ENCODE data around the gene NARS2.
"Not testable (repeated sequence)": the region's sequence is repeated elsewhere in the genome, so short reads cannot be mapped to it uniquely, and the experiment has no call there.

The NARS2 gene

DNA sequence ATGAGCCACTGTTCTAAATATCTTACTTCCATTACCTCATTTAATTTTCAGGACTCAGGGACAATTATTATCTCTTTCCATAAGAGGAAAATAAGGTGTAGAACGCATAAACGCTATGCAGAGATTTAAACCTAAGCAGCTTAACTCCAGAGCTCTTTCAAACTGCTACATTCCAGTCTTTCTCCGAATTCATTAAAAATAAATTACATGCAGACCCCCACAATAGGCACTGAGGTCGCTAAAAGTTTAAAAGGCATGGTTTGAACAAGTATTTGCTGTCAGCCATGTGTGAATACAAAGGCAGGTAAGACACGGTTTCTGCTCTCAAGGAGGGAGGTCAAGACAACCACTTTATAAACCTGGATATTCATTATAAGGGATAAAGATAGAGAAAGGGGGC lies 983 bp downstream of the NARS2 start:
- peak; percentile 9 for DNase-seq

GRCh38 chr11:78573271-78573670 lies 1.4 kb downstream of the NARS2 start:
- no peak for DNase-seq

GRCh38 chr11:78572394-78572793 lies 2.3 kb downstream of the NARS2 start:
- DNase-seq: no peak

GRCh38 chr11:78570031-78570430 lies 4.6 kb downstream of the NARS2 start:
- DNase-seq: no peak

GRCh38 chr11:78567209-78567608 lies 7.5 kb downstream of the NARS2 start:
- no peak for DNase-seq

GRCh38 chr11:78564490-78565467 lies 9.9 kb downstream of the NARS2 start:
- peak; percentile 81 for DNase-seq

DNA sequence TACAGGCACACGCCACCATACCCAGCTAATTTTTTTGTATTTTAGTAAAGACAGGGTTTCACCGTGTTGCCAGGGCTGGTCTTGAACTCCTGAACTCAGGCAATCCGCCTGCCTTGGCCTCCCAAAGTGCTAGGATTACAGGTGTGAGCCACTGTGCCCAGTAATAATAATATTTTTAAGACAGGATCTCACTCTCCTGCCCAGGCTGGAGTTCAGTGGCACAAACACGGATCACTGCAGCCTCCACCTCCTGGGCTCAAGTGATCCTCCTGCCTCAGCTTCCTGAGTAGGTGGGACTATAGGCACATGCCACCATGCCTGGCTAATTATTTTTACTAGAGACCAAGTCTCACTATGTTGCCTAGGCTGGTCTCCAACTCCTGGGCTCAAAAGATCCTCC lies 10.6 kb downstream of the NARS2 start:
- DNase-seq: not testable (repeated sequence)

DNA sequence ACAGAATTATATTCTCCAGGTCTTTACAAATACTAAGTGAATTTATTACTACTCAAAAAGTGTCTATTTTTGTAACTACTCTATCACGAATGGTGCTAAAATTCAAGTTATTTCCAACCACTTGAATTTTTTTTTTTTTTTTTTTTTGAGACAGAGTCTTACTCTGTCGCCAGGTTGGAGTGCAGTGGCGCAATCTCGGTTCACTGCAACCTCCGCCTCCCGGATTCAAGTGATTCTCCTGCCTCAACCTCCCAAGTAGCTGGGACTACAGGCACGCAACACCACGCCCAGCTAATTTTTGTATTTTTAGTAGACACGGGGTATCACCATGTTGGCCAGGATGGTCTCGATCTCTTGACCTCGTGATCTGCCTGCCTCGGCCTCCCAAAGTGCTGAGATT lies 11.6 kb downstream of the NARS2 start:
- DNase-seq: not testable (repeated sequence)

GRCh38 chr11:78562398-78562797 lies 12.3 kb downstream of the NARS2 start:
- no peak for DNase-seq

DNA sequence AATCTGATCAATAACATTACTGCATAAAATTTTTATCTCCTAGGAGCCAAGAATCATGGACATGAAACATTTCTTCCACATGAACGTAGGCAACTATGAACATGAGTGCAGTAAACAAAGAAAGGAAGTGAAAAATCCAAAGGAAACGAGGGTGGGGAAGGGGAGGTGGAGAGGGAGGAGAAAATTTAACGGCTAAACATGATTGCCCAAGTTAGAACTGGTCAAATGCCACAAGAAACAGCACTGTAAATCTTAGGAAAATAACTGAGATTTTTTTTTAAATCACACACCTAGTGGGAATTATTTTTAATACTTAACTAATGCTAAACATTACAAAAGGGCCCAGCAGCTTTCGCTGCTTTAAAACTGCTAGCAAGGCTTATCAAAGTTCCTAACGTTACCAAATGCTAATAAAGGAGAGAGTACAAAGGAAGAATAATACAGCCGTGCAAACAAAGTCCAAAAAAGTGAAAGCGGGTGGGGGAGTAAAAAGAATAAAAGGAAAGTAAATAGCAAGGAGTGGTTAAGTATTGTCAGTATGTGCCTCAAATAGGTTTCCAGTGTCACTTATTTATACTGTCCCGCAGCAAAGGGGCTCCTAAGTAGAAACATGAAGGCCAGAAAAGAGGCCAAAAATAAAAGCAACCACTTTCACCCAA lies 13.7 kb downstream of the NARS2 start:
- DNase-seq: no peak

- no peak for DNase-seq
Observed at GRCh38 chr11:78560153-78560552, 14.5 kb downstream of the NARS2 start.

DNA sequence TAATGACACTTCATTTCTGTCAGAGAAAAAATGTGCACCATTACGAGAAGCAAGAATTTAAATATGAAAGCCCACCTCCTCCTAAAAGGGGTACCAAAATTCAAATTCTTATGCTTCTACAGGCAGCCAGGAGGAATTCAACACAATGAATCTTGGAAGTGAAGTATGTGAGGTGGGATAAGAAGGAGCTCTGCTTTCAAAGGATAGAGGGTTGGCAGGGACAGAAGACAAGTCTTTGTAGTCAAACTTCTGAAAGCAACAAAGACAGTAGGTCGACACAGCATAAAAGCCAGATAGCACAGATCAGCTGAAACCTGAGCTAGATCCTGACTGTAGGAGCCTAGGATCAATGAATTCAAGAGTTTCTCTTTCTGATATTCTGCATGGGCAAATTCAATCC lies 17.4 kb downstream of the NARS2 start:
- DNase-seq: no peak

DNA sequence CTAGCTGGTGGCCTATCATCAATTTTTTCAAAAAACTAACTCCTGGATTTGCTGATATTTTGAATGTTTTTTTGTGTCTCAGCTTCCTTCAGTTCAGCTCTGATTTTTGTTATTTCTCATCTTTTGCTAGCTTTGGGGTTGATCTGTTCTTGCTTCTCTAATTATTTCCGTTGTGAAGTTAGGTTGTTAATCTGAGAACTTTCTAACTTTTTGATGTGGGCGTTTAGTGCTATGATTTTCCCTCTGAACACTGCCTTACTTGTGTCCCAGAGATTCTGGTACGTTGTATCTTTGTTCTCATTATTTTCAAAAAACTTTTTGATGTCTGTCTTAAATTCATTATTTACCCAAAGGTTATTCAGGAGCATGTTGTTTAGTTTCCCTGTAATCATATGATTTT lies 19.1 kb downstream of the NARS2 start:
- DNase-seq: no peak

DNA sequence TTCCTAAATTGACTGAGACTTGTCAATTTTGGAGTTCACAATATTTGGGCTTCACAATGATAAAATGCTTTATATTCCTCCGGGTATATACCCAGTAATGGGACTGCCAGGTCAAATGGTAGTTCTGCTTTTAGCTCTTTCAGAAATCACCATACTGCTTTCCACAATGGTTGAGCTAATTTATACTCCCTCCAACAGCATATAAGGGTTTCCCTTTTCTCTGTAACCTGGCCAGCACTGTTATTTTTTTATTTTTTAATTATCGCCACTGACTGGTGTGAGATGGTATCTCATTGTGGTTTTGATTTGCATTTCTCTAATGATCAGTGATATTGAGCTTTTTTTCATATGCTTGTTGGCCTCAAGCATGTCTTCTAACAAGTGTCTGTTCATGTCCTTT lies 21.8 kb downstream of the NARS2 start:
- no peak for DNase-seq

DNA sequence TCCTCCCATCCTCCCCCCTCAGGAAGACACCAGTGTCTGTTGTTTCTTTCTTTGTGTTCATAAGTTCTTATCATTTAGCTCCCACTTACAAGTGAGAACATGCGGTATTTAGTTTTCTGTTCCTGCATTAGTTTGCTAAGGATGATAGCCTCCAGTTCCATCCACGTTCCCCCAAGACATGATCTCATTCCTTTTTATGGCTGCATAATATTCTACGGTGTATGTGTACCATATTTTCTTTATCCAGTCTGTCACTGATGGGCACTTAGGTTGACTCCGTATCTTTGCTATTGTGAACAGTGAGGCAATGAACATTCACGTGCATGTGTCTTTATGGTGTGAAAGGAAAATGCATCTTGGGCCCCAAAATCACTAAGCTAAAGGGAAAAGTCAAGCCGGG lies 22.5 kb downstream of the NARS2 start:
- DNase-seq: not testable (repeated sequence)

DNA sequence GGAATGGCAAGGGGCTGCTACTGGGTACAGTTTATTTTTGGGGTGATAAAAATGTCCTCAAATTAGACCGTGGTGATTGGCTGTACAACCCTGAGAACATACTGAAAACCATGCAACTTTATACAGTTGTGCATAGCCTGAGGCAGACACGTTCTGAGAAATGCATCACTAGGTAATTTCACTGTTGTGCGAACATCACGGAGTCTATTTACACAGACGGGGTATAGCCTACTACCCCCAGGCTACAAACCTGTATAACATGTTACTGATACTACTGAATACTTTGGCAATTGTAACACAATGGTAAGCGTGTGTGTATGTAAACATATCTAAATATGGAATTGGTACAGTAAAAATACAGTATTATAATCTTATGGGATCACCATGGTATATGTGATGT lies 23.6 kb downstream of the NARS2 start:
- no peak for DNase-seq

DNA sequence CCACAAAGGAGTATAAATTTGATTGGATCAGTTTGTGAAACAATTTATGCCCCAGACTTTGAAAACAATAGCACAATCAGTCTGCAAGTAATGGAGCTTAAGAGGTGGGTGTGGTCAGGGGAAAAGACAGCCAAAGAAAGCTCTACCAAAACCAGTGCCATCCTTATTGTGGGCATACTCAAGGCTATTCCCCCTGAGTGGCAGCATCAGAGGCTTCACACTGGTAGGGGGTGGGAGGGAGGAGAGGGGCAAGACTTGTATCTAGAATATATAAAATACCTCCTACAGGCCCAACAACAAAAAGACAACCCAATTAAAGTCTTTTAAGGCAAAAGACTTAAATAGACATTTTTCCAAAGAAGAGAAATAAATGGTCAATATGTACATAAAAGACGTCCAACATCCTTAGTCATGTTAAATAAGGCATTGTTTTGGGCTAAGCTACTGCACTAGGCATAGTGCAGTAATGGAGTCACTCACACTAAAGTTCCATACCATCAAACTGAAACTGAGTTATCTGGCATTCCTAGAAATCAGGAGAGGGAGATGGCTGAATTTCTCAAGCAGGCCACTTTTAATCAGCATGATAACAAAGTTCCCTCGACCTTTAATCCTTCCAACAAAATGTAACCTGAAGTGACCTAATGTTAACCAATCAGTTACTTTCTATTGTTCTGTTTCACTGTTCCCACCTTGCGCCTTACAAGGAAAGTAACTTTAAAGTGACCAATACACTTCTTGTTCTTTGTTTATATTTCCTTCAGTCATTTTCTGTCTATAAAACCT lies 24.8 kb downstream of the NARS2 start:
- no peak for DNase-seq

GRCh38 chr11:78548911-78549590 lies 25.6 kb downstream of the NARS2 start:
- DNase-seq: no peak

- no peak for DNase-seq
Observed at GRCh38 chr11:78547931-78548705, 26.5 kb downstream of the NARS2 start.

DNA sequence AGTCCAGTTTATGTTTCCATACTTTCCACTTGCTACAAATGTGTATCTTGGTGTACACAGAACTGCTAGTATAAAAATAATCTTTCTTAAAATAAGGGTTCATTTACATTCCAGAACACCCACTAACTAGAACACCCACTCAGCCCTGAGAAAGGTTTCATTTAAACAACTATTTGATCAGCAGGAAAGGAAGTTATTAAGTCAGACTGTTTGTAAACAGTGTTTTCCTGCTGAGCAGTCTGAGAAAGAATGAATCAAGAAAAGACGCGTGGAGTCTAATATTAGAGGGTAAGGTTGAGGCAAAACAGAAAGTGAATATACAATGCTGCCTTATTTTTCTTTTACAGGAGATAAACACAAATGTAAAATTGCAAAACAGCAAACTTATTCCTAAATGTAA lies 32.7 kb downstream of the NARS2 start:
- DNase-seq: no peak

DNA sequence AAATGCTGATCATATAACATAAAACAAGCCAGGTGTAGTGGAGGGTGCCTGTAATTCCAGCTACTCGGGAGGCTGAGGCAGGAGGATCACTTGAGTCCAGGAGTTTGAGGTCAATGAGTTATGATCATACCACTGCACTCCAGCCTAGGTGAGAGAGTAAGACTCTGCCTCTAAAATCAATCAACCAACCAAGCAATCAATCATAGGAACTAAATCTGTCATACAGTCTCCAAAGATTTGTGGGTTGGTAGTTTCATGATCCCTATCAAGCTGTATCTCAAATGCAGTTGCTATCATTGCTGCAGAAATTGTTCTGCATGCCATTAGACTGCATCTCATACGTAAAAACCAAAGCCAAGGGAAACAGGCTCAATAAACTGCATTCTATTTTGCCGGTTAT lies 33.1 kb downstream of the NARS2 start:
- DNase-seq: no peak

DNA sequence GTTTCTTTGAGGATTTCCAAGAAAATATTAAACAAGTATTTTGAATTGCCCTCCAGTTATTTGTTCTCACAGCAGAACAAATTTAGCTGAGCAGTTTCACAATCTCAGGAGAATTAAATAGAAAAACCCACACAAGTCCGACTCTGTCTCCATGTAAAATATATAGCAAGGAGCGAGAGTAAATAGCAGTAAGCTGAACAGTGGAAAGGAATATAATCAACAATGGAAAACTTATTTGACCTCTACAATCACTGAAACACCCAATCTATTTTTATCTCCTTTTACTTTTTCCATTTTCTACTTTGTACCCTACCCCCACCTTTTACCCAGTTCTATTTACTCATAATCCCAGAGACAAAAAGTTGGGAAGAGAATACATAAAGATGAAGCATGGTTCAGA lies 34.4 kb downstream of the NARS2 start:
- no peak for DNase-seq
